Measurements from ENCODE around the gene SCYGR8.
"Not testable (repeated sequence)": the region's sequence is repeated elsewhere in the genome, so short reads cannot be mapped to it uniquely, and the experiment has no call there.

Gene SCYGR8, protein sequence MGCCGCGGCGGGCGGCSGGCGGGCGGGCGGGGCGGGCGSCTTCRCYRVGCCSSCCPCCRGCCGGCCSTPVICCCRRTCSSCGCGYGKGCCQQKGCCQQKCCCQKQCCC

DNA sequence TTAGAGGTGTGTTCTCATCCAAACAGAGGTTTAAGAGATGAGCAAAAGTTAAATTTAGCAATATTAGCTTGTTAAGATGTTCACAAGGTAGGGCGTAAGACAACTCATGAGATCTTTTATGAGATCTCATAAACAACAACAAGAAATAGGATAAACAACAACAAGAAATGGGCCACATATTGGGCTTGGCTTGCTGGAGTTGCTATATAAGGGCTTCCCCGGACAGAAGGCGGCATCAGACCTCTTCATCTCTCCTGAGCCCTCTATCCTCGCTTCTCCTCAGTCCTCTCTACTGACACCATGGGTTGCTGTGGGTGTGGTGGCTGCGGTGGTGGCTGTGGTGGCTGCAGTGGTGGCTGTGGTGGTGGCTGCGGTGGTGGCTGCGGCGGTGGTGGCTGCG is at the start of gene SCYGR8:
Gene SCYGR8, plus strand, starts transcription at position 301 of the 400 bp plus-strand sequence. Its CDS starts 0 bp downstream, at position 301.
- DNase-seq = no peak

DNA sequence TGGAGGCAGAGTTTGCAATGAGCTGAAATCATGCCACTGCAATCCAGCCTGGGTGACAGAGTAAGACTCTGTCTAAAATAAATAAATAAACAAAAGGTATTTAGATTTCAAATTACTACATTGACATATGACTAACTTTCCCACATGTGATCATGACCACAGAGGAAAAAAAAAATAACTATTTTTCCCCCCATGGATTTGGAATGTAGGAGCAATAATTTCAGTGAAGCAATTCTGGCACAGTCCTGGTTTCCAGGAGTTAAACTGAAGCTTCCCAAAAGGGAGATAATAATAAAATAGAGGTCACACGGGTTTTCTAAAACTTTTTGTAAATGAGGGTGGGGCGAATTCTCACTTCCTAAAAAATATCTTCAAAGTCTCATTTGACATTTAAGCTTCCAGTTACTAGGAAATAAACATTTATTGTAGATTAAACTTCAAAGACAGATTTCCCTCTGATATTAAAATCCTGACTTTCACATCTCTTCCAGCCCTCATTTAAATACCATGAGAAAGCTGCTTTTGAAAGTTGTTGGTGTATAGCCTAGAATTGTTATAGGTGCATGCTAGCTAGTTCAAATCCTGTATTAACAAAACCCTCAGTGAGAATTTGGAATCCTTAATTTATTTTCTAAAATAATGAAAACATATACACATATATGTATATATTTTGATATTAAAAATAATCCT is 48.6 kb upstream of the SCYGR8 start:
- DNase-seq = no peak

GRCh38 chr2:227701556-227701955 is 44.1 kb upstream of the SCYGR8 start:
- DNase-seq = no peak

DNA sequence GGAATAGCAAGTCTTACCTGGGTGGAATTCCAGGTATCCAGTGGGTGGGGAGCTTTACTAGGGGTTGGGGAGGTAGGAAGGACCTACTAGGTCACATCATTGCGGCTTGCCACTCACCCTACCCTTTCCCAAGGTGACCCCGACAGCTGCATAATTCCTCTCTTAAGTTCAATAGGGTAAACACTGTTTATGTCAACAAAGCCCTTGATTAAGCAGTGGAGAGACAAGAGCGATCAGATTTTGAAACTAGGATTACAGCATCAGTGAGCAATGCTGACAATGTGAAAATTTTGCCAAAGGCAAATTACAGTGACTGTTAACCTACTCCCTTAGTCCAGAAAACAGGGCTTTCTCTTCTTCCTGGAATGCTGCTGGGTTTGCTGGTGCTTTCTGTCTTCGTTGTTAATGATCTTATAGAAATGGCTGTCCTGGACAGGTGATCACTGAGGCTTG is 42.4 kb upstream of the SCYGR8 start:
- DNase-seq = peak; percentile 34

DNA sequence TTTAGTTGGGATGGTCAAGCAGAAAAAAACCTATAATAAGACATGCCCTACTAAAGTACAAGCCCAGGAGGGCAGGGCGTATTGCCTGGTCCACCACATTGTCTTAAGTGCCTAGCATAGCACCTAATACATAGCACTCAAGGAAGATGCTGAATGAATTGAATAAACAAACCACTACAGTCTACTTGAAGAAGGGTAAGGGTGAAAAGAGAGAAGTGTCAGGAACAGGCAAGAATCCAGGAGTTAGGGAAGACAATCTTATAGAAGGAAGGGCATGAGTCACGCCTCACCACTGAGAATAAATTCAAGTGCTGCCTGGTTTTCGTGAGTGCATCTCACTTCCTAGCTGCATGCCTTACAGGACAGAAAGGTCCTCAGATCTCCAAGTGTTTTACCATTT is 41.7 kb upstream of the SCYGR8 start:
- no peak for DNase-seq

GRCh38 chr2:227706859-227707258 is 38.8 kb upstream of the SCYGR8 start:
- DNase-seq = no peak

GRCh38 chr2:227707390-227707789 is 38.3 kb upstream of the SCYGR8 start:
- DNase-seq = no peak

GRCh38 chr2:227710986-227711385 is 34.7 kb upstream of the SCYGR8 start:
- DNase-seq = no peak

DNA sequence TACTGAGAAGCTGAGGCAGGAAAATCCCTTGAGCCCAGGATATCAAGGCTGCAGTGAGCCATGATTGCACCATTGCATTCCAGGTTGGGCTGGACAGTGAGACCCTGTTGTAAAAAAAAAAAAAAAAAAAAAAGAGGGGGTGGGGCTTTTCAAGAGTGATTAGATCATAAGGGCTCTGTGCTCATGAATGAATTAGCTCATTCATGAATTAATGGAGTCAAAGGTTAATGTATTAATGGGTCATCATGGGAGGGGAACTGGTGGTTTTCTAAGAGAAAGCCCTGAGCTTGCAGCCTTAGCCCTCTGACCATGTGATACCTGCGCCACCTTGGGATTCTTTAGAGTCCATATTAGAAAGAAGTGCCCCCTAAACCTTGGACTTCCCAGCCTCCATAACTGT is 32.4 kb upstream of the SCYGR8 start:
- DNase-seq = no peak

- no peak for DNase-seq
Measured at GRCh38 chr2:227716501-227716900, 29.2 kb upstream of the SCYGR8 start.

- peak; percentile 23 for DNase-seq
Measured at GRCh38 chr2:227717687-227718567, 27.8 kb upstream of the SCYGR8 start, which contains the start of gene SLC19A3. Gene SLC19A3 (minus strand): TSS chr2:227718028. CDS start chr2:227702318, 15,710 bp downstream.

DNA sequence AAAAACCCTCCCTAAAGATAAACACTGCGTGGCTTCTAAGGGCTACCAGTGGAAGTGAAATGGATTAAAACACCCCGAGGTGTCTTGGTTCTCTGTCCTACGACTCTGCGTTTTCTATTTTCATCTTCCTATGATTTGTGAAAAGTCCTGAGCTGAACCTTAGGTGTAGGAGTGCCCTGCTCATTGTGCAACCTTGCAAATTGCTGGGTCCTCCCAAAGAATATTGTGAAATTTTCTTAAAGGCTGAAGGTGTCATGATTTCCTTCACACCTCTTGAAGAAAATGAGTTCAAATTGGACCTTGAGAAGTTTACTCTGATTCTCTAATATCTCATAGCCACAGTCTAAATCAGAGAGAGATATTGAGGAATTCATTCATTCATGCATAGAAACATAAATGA is 26.1 kb upstream of the SCYGR8 start:
- no peak for DNase-seq

GRCh38 chr2:227720680-227721079 is 25.0 kb upstream of the SCYGR8 start:
- DNase-seq = no peak

GRCh38 chr2:227722821-227723220 is 22.9 kb upstream of the SCYGR8 start:
- DNase-seq = not testable (repeated sequence)

DNA sequence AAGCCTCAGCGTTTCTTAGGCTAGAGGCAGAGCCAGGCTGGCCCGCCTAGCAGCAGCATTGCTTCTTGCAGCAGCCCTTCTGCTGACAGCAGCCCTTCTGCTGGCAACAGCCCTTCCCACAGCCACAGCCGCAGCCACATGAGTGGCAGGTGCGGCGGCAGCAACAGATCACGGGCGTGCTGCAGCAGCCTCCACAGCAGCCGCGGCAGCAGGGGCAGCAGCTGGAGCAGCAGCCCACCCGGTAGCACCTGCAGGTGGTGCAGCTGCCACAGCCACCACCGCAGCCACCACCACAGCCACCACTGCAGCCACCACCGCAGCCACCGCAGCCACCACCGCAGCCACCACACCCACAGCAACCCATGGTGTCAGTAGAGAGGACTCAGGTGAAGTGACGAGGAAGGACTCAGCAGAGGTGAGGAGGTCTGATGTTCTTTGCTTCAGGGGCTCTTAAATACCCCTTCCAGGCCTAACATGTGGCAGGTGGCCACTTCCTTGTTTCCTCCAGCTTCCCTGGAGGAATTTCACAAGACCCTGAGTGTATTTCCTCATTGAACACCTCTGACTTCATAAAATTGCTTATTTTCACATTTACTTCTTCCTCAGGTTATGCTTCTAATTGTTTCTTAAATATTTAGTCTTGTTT is 21.2 kb upstream of the SCYGR8 start, which contains the start of gene SCYGR6:
Gene SCYGR6, minus strand, starts transcription at position 364 of the 646 bp plus-strand sequence. Its CDS starts 0 bp downstream, at position 364.
- no peak for DNase-seq

- no peak for DNase-seq
Measured at GRCh38 chr2:227728035-227728434, 17.7 kb upstream of the SCYGR8 start, which contains the start of gene SCYGR7. Gene SCYGR7 (plus strand): TSS chr2:227728335. CDS start chr2:227728335, 0 bp downstream.

DNA sequence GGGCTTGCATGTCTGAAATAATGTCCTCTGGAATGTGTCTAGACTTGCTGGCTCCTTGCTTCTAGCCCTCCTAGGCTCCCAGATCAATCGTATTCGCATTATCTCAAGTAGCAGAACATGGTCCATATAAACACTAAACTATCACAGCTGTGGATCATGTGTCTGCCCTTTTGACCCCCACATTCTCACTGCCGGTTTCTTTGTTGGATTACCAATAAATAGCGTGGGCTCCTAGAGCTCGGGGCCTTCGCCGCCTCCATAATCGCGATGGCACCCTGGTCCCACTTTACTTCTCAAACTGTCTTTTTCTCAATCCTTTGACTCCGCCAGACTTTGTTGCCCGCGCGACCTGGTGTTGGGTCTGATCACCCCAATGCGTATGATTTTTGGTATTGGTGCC is 6.3 kb upstream of the SCYGR8 start:
- DNase-seq = no peak

DNA sequence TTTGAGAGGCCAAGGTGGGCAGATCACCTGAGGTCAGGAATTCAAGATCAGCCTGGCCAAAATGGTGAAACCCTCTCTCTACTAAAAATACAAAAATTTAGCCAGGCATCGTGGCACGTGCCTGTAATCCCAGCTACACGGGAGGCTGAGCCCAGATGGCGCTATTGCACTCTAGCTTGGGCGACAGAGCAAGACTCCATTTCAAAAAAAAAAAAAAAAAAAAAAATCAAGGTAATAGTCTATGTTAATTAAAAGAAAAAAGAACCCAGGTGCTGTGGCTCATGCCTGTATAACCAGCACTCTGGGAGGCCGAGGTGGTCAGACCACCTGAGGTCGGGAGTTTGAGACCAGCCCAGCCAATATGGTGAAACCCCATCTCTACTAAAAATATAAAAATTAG is 5.0 kb upstream of the SCYGR8 start:
- DNase-seq = not testable (repeated sequence)

- DNase-seq = no peak
Measured at GRCh38 chr2:227748079-227748478, 2.4 kb downstream of the SCYGR8 start.

GRCh38 chr2:227756261-227756660 is 10.6 kb downstream of the SCYGR8 start:
- DNase-seq = not testable (repeated sequence)

DNA sequence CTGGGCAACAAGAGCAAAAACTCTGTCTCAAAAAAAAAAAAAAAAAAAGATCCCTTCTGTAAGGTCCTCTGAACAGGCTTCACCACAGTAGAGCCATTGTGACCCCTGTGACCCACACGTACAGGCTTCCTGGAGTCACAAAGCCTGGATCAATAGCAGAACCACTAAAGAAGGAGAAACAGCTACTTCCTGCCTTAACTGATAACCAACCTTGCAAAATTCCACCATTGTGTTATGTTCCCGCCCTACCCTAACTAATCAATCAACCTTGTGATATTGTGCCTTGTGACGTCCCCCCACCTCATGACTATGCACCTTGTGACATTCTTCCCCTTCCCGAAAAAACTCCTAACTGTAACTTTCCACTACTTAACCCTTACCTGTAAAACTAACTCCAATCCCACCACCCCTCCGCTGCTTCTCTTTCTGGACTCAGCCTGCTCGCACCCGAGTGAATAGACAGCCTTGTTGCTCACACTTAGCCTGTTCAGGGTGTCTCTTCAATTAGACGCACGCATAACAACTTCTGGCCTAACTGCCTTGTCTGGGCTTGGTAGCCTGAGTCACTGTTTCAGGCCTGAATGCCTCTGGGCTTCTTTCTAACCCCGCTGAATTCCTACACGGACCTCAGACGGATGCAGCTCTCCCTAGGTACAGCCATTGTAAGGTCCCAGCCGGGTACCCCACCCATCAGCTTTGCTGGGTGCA is 13.9 kb downstream of the SCYGR8 start:
- DNase-seq = no peak

All from NCI-H2029 (cell line).